ENCODE measurements around the gene LDHD. TPM values are rescaled to one million over a fixed set of nuclear protein-coding genes. Genes with fewer than 3 reads are reported as not detected.

The LDHD gene
- total RNA-seq, 2 experiments from 2014 or later = not detected

DNA sequence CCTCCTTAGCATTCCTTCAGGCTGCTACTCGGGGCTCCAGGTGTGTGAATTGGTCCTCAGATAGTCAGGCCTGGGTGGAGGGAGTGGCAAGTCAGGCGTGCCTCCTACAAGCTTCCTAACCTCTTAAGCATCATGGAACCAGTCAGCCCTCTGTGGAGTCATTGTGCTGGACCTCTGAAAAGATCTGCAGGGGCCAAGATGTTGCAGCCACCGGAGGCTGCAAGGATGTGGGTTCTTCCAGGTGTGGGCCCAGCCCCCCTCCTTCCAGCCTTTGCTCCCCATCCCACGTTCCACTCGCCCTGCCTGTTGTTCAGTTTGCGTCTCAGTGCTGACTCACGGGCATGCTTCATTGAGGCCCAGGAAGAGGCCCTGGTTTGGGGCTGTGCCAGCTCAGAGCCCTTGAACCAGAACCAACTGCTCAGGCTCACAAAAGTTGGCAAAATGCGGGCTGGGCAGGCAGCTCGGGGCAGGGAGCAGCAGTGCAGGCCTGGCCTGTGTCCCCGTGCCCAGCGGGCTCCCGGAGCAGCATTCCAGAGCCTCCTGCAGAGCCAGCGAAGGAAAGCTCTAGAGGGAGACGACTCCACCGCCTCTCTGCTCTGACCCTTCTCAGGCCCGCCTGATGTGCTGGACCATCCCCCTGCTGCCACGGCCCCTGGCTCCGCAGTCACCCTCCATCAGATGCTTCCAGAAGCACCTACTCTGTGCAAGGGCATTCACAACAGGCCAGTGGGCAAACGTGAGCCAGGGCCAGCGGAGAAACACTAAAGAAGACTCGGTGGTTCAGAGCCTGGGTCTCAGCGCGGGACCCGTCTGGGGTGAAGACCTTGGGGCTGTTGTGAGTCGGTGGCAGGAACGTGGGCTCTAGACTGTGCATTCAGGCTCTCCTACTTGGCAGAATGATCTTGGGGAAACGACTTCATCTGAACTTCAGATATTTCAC, 7.5 kb downstream of the LDHD start:
- Mint-ChIP-seq H3K4me1 (peaks cover 38% of the 10 kb centered on the region), H3K27ac (peak overlapping the region; percentile 35), H3K9me3 (no peaks in the 10 kb centered on the region), H3K4me3 (peak overlapping the region; percentile 54), H3K27me3 (peaks cover 18% of the 10 kb centered on the region), H3K36me3 (peaks cover 5% of the 10 kb centered on the region)
- peak; percentile 75 for DNase-seq

DNA sequence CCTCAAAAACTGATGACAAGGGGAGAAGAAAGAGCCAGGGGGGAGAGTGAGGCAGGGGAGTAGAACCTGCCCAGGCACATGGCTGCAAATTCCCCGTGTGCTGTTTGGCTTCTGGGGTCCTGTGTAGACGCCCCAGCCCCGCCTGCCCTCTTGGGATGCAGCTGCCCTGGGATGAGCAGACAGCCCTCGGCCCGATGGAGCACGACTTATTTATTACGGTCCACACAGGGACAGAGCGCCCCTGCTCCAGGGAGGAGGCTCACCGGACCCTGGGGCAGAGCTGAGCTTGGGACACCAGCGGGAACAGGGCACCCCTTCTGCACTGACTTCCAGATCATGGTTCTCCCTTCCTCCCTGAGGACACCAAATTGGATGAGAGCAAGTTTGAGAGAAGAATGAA, 9.1 kb downstream of the LDHD start:
- Mint-ChIP-seq H3K36me3 (peaks cover 8% of the 10 kb centered on the region), H3K4me1 (peaks cover 38% of the 10 kb centered on the region), H3K27ac (no peak overlapping the region), H3K9me3 (no peaks in the 10 kb centered on the region), H3K4me3 (no peak overlapping the region), H3K27me3 (peaks cover 10% of the 10 kb centered on the region)
- DNase-seq = no peak

DNA sequence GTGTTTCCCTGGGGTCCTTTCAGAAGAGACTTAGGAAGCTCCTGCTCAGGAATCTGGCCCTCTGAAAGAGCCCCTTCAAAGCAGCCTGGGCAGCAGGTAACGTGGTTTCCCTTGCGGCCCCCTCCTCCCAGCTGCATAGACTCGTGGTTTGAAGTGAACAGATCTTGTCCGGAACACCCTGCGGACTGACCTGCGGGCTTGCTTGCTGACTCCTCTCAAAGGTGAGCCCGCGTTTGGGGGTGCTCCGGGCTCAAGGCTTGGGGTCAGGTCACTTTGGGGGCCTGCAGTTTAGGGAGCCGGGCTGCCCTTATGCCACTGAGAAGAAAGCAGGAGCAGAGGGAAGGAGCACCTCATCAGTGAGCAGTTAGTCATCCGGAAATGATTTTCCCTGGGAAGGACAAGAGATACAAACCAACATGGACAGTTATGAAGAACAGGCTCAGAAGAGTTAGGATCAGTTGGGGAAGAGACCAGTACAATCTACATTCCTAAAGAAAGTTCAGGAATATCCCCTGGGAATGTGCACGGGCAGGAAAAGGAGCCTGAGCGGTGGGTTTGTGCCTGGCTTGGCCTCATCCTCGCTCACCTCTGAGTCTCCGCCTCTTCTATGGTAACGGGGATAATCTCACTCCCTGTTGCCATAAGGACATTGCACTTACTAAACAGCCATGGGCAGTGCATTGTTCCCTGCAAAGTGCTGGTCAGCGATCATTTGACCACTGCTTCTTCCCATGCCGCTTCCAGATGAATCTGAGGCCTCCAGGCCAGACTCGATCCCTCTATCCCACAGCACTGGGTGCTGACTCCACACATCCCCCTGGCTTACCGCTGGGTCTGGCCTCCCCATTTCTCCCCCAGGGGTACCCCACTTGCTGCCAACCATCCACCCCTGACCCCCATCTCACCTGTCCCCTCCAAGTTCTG, 10.0 kb downstream of the LDHD start:
- H3K9me3 Mint-ChIP-seq = no peaks in the 10 kb centered on the region
- no peak for DNase-seq

DNA sequence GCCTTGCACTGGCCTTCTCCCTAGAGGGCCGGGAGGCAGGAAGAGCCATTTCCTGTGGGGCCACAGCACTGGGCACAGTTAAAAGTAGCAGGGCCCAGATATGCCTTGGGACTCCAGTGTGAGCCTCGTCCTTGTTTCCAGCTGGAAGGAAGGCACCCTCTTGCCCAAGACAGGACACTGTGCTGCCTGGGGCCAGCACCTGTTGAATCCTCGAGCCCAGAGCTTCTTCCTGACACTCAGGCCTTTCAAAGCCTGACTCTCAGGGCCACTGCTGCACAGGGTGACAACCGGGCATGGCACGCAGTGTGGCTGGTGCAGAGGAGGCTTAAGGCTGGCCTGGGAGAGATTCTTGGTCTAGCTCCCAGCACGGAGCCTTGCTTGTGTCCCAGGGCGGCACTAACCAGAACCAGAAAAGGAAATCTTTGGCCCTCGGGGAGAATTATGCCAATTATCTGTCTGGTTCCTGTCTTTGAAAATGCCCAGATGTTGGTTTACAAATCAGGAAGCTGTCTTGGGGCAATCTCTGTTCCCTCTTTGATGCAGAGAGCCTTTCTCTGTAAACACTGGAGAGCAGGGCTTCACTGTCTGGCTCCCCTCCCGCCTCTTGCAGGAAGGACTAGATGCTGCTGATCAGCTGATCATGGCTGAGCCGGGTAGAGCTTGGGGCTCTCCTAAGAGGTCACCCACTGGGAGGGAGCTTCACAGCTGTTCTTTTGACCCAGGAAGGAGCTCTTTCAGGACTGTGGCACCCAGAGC, 11.1 kb downstream of the LDHD start:
- H3K9me3 Mint-ChIP-seq = no peaks in the 10 kb centered on the region
- no peak for DNase-seq
- H3K27ac Mint-ChIP-seq = no peak overlapping the region
- H3K36me3 Mint-ChIP-seq = peaks cover 8% of the 10 kb centered on the region
- peaks cover 24% of the 10 kb centered on the region for H3K4me1 Mint-ChIP-seq
- H3K4me3 Mint-ChIP-seq = no peak overlapping the region
- H3K27me3 Mint-ChIP-seq = no peaks in the 10 kb centered on the region

More for the DNA sequence above, 10.0 kb downstream of the LDHD start:
- Mint-ChIP-seq H3K4me1 (peaks cover 35% of the 10 kb centered on the region), H3K27me3 (peaks cover 1% of the 10 kb centered on the region), H3K27ac (no peak overlapping the region), H3K4me3 (no peak overlapping the region), H3K36me3 (peaks cover 8% of the 10 kb centered on the region)

DNA sequence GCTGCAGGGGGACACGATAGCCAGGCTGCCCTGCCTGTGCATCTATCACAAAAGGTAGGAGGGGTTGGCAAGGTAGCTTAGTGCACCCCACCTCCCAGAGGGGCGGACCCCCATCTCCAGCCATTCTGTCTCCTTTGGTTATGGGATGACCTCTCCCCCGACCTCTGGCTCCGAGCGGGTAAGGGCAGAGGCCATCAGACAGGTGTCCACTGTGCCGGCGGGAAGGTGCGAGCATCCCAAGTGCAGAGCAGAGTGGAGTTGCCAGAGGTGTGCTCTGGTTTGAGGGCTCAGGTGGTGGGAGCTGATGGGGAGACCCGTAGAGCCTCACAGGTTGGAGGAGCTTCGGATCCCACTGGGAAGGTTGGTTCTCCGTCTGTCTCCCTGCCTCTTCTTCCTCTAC, 11.7 kb downstream of the LDHD start:
- Mint-ChIP-seq H3K27me3 (no peaks in the 10 kb centered on the region), H3K9me3 (no peaks in the 10 kb centered on the region), H3K4me1 (peaks cover 24% of the 10 kb centered on the region), H3K4me3 (no peak overlapping the region), H3K27ac (no peak overlapping the region), H3K36me3 (peaks cover 8% of the 10 kb centered on the region)
- DNase-seq = no peak

DNA sequence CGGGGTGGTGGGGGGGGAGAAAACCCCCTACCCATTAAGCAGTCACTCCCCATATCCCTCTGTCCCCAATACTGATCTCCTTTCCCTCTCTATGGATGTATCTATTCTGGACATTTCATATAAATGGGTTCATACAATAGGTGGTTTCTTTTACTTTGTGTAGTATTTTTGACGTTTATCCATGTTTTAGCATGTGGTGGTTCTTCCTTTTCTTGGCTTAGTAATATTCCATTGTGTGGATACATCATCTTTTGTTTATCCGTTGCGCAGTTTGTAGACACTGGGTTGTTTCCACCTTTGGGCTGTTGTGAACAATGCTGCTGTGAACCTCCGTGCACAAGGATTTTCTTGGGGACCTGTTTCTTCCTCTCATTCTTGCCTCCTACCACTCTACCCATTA, 12.6 kb downstream of the LDHD start:
- Mint-ChIP-seq H3K4me3 (no peak overlapping the region), H3K9me3 (no peaks in the 10 kb centered on the region), H3K27ac (no peak overlapping the region), H3K4me1 (peaks cover 25% of the 10 kb centered on the region), H3K36me3 (peaks cover 8% of the 10 kb centered on the region), H3K27me3 (no peaks in the 10 kb centered on the region)
- DNase-seq = no peak

DNA sequence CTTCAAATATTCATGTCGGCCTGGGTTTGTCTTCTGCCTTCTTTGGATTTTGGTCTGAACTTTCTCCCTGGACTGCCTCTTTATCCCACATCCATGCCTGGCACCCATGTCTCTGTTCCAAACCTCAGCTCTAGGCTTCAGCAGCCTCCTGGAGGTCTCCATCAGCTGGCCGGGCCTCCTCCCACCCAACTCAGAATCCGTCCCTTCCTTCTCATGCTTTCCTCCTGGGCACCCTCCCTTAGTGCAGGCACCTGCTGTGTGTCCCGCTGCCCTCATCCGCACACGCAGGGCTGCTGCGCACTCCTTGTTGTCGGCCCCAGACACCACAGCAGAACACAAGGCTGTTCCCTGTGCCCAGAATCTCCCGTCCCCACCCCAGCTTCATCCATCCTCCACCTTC, 14.0 kb downstream of the LDHD start:
- Mint-ChIP-seq H3K4me1 (peaks cover 26% of the 10 kb centered on the region), H3K36me3 (peaks cover 5% of the 10 kb centered on the region), H3K4me3 (no peak overlapping the region), H3K9me3 (no peaks in the 10 kb centered on the region), H3K27ac (no peak overlapping the region), H3K27me3 (no peaks in the 10 kb centered on the region)
- no peak for DNase-seq

DNA sequence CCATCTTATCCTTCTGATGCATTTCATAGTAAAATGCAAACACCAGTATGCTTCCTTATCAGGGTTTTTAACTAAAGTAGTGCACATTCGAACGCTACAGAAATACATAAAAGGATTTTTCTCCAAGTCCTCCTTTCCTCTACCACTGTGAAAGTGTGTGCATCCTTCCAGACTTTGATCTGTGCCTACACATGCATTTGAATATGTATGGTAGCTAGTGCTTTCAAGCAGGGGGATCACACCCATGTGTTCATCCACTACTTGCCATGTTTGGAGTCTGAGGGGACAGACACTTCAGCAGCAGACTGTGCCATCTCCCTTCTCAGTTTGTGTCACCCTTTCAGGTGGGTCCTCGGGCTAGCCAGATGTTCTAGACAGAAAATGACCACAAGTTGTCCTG, 14.9 kb downstream of the LDHD start:
- Mint-ChIP-seq H3K9me3 (no peaks in the 10 kb centered on the region), H3K27ac (no peak overlapping the region), H3K4me3 (no peak overlapping the region), H3K4me1 (peaks cover 34% of the 10 kb centered on the region), H3K36me3 (peaks cover 5% of the 10 kb centered on the region), H3K27me3 (no peaks in the 10 kb centered on the region)
- no peak for DNase-seq

DNA sequence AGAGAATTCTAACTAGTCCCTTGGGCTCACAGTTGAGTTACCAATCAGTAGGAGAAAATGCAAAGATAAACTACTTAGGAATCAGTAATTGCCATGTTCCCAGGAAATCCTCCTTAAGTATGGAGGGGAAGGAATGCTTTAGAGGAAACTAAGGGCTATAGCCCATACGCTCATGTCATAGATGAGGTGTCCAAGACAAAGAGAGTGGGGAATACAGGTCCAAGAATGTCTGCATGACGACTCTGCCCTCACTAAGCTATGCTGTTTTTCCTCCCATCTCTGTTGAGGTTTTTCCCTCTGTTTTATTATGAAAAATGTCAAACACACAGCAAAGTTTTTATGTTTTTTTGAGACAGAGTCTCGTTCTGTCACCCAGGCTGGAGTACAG, 16.0 kb downstream of the LDHD start:
- Mint-ChIP-seq H3K4me1 (peaks cover 42% of the 10 kb centered on the region), H3K27ac (no peak overlapping the region), H3K4me3 (no peak overlapping the region), H3K9me3 (no peaks in the 10 kb centered on the region), H3K36me3 (peaks cover 5% of the 10 kb centered on the region), H3K27me3 (no peaks in the 10 kb centered on the region)
- DNase-seq = no peak

DNA sequence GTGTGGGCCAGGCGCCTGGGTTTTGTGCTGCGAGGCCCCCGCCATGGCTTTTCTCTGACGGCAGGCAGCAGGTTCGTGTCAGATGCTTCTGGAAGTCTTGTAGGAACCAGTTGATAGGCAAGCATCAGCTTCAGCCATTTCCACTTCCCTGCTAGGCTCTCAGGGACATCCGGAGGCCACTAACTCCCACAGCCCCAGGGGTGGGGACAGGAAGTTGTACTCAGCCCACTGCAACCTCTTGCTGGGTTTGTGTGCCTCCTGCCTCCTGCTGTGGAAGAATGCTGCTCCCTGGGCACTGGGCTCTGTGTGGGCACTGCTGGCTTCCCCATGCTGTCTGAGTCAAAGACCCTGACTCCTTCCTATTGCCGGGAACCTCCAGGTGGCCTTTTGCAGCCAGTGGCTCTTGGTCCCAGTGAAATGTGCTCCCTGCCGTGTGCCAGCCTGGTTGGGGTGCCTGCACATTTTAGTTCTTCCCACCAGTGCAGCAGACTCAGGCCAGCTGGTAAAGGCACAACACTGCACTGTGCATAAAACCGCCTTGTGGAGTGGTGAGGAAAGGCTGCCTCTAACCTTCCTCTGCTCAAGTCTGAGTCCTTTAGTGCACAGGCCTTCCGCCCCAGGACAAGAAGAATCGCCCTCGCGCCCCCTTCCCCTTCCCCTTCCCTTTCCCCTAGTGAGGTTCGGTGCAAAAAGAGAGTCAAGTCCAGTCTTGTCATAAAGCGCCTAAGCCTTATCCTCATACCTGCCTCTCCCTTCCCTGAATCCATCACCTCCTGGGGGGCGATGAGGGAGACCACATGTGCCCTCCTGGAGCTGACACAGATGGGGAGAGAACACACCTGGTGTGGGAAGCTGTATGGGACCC, 16.6 kb downstream of the LDHD start:
- Mint-ChIP-seq H3K36me3 (peaks cover 5% of the 10 kb centered on the region), H3K4me3 (peak overlapping the region; percentile 50), H3K4me1 (peaks cover 42% of the 10 kb centered on the region), H3K27me3 (no peaks in the 10 kb centered on the region), H3K27ac (peak overlapping the region; percentile 78), H3K9me3 (no peaks in the 10 kb centered on the region)
- DNase-seq = peak; percentile 49

DNA sequence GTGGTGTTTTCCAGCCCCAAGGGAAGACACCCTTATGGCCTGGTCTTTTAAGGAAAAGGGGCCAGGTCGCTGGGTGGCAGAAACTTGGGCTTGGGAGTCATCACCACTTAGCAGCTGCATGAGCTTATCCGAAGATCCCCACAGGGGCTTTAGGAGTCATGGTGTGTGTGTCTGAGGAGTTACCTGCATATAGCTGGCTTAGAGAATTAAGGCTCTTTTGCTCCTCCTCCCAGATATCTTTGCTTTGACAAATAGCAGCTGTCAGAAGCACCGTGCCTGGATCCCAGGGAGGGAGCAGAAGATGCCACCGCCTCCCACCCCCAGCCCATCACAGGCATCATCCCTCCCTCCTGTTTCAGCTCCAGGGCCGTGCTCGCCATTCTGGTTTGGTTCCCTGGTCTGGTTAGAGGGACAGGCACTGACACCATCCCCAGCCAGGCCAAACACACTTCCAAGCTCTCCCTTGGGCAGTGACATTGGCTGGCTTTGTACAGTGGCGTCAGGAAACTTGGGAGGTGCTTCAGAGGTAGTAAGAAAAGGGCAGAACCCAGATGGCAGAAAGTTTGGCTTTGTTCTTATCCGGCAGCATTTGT, 17.4 kb downstream of the LDHD start:
- H3K36me3 Mint-ChIP-seq = peaks cover 4% of the 10 kb centered on the region
- DNase-seq = no peak
- no peaks in the 10 kb centered on the region for H3K9me3 Mint-ChIP-seq
- no peaks in the 10 kb centered on the region for H3K27me3 Mint-ChIP-seq
- H3K27ac Mint-ChIP-seq = peak overlapping the region; percentile 78
- no peak overlapping the region for H3K4me3 Mint-ChIP-seq
- peaks cover 42% of the 10 kb centered on the region for H3K4me1 Mint-ChIP-seq

DNA sequence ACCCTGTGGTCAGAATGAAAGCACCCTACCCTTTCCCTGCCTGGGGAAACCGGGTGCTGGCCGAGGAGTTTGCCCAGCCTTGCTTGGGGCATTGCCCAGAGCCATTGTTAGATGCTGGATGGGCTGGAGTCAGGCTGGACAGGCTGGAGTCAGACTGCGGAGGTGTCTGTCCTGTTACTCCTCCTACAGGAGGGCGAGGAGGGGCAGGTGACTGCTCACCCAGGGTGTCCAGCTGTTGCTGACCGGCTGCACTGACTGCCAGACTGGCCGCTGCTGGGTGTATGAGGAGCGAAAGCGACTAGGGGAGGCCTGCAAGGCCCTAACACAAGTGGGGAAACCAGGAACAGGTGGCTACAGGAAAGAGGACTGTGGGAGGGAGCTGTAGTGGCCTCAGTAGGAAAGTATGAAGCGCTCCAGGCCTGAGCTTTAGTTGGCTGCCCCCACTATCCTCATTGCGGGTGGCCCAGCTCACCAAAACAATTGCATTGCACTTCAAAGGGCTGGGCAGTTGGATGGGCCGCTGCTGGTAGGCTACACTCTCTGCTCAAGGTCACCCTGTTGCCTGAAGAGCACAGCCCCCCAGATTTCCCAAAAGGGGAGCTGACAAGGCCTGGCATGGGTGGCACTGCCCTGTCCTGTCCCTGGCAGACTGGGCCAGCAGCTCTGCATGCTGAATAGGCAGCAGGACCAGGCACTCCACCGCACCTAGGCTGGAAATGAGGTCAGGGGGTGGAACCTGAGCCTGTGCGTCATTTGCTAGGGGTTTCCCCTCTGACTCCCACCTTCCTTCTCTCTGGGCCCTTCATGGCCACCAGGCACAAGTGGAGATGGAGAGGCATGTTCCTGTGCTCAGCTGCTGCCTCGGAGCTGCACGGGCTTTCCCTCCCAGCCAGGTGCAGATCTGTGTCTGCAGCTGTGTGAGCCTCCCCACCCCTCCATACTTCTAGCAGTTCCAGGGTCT, 18.4 kb downstream of the LDHD start:
- peak; percentile 82 for DNase-seq
- Mint-ChIP-seq H3K9me3 (no peaks in the 10 kb centered on the region), H3K36me3 (peaks cover 1% of the 10 kb centered on the region), H3K4me3 (peak overlapping the region; percentile 59), H3K27ac (peak overlapping the region; percentile 78), H3K27me3 (no peaks in the 10 kb centered on the region), H3K4me1 (peaks cover 42% of the 10 kb centered on the region)
